HG02840 (cell line): Measurements from ENCODE around the gene CYSRT1.
A peak's percentile ranks its signal among the peaks of the same experiment; 100 is the strongest.

ENCODE experiments used
- ATAC-seq: cut with Tn5 transposase; IDR thresholded peaks from one replicate; pipeline ENCODE4 v1.9.1; 2021; ENCODE audit warnings: mild to moderate bottlenecking, moderate library complexity, moderate number of reproducible peaks; ENCODE audit not compliant: unreplicated experiment, low FRiP score

CYSRT1 gene

GRCh38 chr9:137205126-137206069, 19.6 kb upstream of the CYSRT1 start, which contains the start of the genes NDOR1 and TMEM203:
Gene NDOR1, plus strand, starts transcription at chr9:137205700. Its CDS starts 78 bp downstream, at chr9:137205778.
Gene TMEM203, minus strand, starts transcription at chr9:137205648. Its CDS starts 234 bp downstream, at chr9:137205414.
- ATAC-seq: peak; percentile 35

GRCh38 chr9:137206602-137207001, 18.4 kb upstream of the CYSRT1 start:
- no peak for ATAC-seq

DNA sequence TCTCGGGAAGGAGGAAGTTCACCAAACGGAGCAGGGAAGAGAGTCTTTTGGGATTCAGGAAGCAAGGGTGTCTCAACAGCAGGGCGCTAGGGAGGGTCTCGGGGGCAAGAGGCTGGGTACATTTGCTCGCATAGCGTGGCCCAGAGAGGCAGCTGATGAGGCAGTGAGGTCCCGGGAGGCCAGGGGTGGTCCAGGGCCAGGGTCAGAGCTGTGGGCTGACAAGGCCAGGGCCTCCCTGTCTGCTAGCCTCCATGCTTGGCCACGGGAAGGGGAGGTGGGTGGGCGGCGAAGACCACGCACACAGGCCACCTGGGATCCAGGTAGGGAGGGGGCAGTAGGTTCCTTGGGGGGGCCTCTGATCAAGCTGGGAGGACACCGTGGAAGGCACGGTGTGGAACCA, 13.4 kb upstream of the CYSRT1 start:
- ATAC-seq: no peak

- no peak for ATAC-seq
Measured at GRCh38 chr9:137212520-137212919, 12.5 kb upstream of the CYSRT1 start.

- ATAC-seq: no peak
Measured at GRCh38 chr9:137213160-137214060, 11.6 kb upstream of the CYSRT1 start.

- no peak for ATAC-seq
Measured at GRCh38 chr9:137214620-137215019, 10.4 kb upstream of the CYSRT1 start.

DNA sequence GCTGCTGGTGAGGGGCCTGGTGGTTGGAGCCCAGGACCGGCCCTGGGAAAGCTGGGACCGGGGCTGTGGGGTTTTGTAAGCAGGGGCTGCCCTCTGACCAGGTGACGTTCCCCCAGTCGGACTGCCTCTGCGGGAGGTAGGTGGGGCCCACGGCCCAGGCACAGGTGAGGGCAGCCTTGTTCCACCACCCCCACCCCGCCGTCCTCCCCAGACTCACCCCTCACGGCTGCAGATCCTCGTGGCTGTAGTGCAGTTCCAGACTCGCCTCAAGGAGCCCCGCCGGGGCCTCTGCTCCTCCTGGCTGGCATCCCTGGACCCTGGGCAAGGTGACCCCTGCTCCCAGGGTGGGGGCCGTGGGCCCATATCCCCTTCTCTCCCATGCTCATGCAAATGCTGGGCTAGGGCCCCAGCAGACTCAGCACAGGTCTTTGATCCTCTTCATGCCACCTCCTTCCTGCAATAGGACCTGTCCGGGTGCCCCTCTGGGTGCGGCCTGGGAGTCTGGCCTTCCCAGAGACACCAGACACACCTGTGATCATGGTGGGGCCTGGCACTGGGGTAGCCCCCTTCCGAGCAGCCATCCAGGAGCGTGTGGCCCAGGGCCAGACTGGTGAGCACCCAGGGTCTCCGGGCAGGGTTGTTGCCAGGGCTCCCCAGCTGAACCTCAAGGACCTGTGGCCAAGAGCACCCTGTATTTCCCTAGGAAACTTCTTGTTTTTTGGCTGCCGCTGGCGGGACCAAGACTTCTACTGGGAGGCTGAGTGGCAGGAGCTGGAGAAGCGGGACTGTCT, 9.6 kb upstream of the CYSRT1 start:
- ATAC-seq: no peak

GRCh38 chr9:137216188-137216965, 8.6 kb upstream of the CYSRT1 start:
- no peak for ATAC-seq

- ATAC-seq: no peak
Measured at GRCh38 chr9:137217276-137218211, 7.4 kb upstream of the CYSRT1 start.

GRCh38 chr9:137218212-137218753, 6.7 kb upstream of the CYSRT1 start:
- no peak for ATAC-seq

- ATAC-seq: no peak
Measured at GRCh38 chr9:137218754-137219271, 6.2 kb upstream of the CYSRT1 start.

GRCh38 chr9:137219757-137220316, 5.1 kb upstream of the CYSRT1 start:
- no peak for ATAC-seq

GRCh38 chr9:137220317-137221094, 4.5 kb upstream of the CYSRT1 start:
- no peak for ATAC-seq

GRCh38 chr9:137221095-137221505, 3.9 kb upstream of the CYSRT1 start:
- ATAC-seq: no peak

DNA sequence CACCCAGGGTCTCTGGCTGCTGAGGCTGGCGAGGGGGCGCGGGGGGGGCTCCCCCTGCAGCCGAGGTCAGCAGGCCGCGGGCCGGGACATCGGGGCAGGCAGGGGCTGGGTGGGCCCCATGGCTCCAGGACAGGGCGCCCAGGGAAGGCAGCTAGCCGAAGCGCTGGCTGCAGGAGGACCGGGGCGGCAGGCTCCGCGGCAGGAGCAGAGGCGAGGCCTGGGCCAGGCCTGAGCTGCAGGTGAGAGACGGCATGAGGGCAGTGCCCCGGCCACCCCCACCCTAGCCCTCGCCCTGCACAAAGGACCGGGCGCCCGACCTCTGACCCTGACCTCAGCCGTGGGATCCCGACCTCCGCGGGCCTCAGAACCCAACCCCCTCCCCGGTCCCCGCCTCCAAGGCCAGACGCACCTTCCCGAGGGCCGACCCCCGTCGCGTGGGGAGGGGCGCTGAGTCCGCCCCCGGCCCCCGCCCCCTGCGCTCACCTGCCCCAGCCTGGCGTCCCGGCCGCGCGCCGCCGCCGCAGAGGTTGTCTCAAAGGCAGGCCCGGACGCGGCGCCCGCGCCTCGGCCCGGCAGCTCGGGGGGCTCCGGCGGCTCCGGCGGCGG, 3.4 kb upstream of the CYSRT1 start:
- no peak for ATAC-seq
